ENCODE data around the gene TRAM2. TPM values are rescaled to one million over a fixed set of nuclear protein-coding genes. Genes with fewer than 3 reads are reported as not detected.

Gene TRAM2
- total RNA-seq, 1 experiment from 2014 or later, result 21.3 TPM

DNA sequence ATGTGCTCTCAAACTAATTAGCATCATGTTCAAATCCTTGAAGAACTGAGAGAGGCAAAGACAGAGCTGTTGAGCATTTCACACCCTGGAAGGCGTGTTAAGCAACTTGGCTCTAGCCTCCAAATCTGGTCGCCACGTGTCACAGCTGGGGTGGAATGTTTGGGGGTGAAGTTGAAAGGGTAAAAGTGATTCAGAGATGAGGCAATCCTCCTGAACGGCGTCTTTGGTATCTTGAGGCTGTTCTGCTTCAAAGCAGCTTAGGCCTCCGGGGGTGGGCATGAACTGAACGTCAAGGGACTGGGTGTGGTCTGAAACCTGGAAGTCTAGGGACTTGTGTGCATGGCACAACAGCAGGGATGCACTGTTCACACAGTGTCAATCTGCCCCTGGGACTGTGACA lies 62.3 kb downstream of the TRAM2 start:
- Histone ChIP-seq H3K36me3 (ENCODE audit: control insufficient read depth in 1 of 2, insufficient read depth in 2 of 2, low read length in 2 of 2) (peaks cover 0 to 4% of the 10 kb centered on the region in 2 experiments; a peak in 1 of 4 replicates), H3K79me2 (ENCODE audit: insufficient read depth, low read length) (no peaks in the 10 kb centered on the region), H3K9me3 (ENCODE audit: control insufficient read depth in 1 of 2, insufficient read depth in 1 of 2, low read depth in 1 of 2, low read length in 2 of 2) (no peaks in the 10 kb centered on the region), H2AFZ (ENCODE audit: low read depth, low read length, poor library complexity, severe bottlenecking) (no peak overlapping the region), H4K20me1 (ENCODE audit: insufficient read depth) (no peaks in the 10 kb centered on the region), H3K4me3 (replicated peaks in 1 of 2; ENCODE audit: low read depth in 1 of 2, low read length in 2 of 2) (no peak overlapping the region), H3K27ac (ENCODE audit: low read depth, low read length) (no peak overlapping the region), H3K4me2 (ENCODE audit: low read length) (peak overlapping the region; percentile 44), H3K9me2 (ENCODE audit: insufficient read depth) (no peaks in the 10 kb centered on the region), H3K27me3 (ENCODE audit: insufficient read depth, low read length) (no peaks in the 10 kb centered on the region), H3K9ac (ENCODE audit: low read length) (0 out of 2 replicates have a peak overlapping the region, but pooled peaks have one; percentile 16), H3K4me1 (ENCODE audit: control insufficient read depth in 1 of 2, insufficient read depth in 2 of 2, low read length in 2 of 2) (peaks cover 55 to 86% of the 10 kb centered on the region in 2 experiments)
- ATAC-seq (peak; percentile 56), DNase-seq (ENCODE audit: low read depth, low spot score) (peak; percentile 51)
- BruUV-seq (replicated peaks), result no TSS peak
- POLR2A ChIA-PET, result interaction anchor here (1.8 kb wide), 1 partner anchor 10 kb away, joined by 5 read pairs; no protein-coding TSS in a partner anchor
- CTCF ChIA-PET, result interaction anchor here (1.9 kb wide), 1 partner anchor 10 kb away, joined by 5 read pairs; no protein-coding TSS in a partner anchor
- TF ChIP-seq POLR2A (IDR thresholded peaks at IDR 0.05; ENCODE audit: borderline replicate concordance, extremely low read depth, insufficient read depth, insufficient read length) (no peak), POLR2AphosphoS5 (IDR thresholded peaks at IDR 0.05; ENCODE audit: low read depth, low read length) (peak; percentile 18; the same call in 1 of the 2 replicates), TCF7L2 (IDR thresholded peaks at IDR 0.05; ENCODE audit: borderline replicate concordance, extremely low read depth, insufficient read depth, insufficient read length) (peak; percentile 73), EGR1 (IDR thresholded peaks at IDR 0.05; ENCODE audit: low read depth) (peak; percentile 49), SP1 (IDR thresholded peaks at IDR 0.05; ENCODE audit: low read depth) (peak; percentile 46; the same call in 1 of the 2 replicates), CEBPB (IDR thresholded peaks at IDR 0.05; ENCODE audit: low read depth) (peak; percentile 92), ATF3 (IDR thresholded peaks at IDR 0.05) (peak; percentile 76; the same call in 1 of the 2 replicates), FOSL1 (IDR thresholded peaks at IDR 0.05; ENCODE audit: low read depth) (0 out of 2 replicates have a peak, but pooled peaks have one; percentile 24), SRF (IDR thresholded peaks at IDR 0.05; ENCODE audit: low read depth) (no peak)
- TF ChIP-seq, protein P1, sequence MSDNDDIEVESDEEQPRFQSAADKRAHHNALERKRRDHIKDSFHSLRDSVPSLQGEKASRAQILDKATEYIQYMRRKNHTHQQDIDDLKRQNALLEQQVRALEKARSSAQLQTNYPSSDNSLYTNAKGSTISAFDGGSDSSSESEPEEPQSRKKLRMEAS (IDR thresholded peaks at IDR 0.05), result peak; percentile 92
- RAD21 ChIA-PET (ENCODE audit: low non-redundant PET in 1 of 2, low total read pairs in 2 of 2, uncharacterized antibody in 2 of 2, unreplicated experiment in 2 of 2), result interaction anchor here in 1 of 2 experiments (0.8 kb wide), 1 partner anchor 10 kb away, joined by 4 read pairs; no protein-coding TSS in a partner anchor
- intact Hi-C loops (cut with micrococcal nuclease), result loop anchor here (10.0 kb wide), 1 partner anchor 230 kb away; the partner anchor contains the start of gene MCM3
